K562 (cell line): ENCODE data around the gene KLK7.

Experiments used
- BHLHE40 ChIP-seq: IDR thresholded peaks from 2 replicates; pipeline ENCODE4 v1.6.1; 2011; ENCODE audit warnings: low read length, improper control_type of control experiment
- E2F6 ChIP-seq, 2 experiments: IDR thresholded peaks; 2 replicates each; pipeline ENCODE4 v1.6.1; 2011; ENCODE audit warnings: borderline replicate concordance in 1 of 2, control low read depth in 1 of 2, low read depth in 1 of 2, low read length in 1 of 2, mild to moderate bottlenecking in 1 of 2, mixed read lengths in 1 of 2, moderate library complexity in 1 of 2; ENCODE audit not compliant: insufficient read depth in 1 of 2, insufficient read length in 1 of 2, poor library complexity in 1 of 2, severe bottlenecking in 1 of 2; ENCODE audit errors: extremely low read depth in 1 of 2
- HMBOX1 ChIP-seq: sonication (generic); IDR thresholded peaks from 2 replicates; pipeline ENCODE4 v1.6.1; 2016
- HSF4 ChIP-seq: fragments of 250-450 bp; sonication (Bioruptor Pico); IDR thresholded peaks from 2 replicates; pipeline ENCODE4 v2.1.2; 2022; ENCODE audit warnings: mild to moderate bottlenecking, moderate library complexity, borderline replicate concordance
- MITF ChIP-seq: IDR thresholded peaks from 2 replicates; pipeline ENCODE4 v1.6.1; 2014; ENCODE audit warnings: antibody characterized with exemption
- POLR2A ChIP-seq: fragments of 450-650 bp; conservative IDR thresholded peaks from 2 replicates; pipeline ENCODE4 v1.6.1; 2016
- SIN3A ChIP-seq, 2 experiments: fragments of 150-350 bp in 1 of 2; IDR thresholded peaks; 2 replicates each; pipeline ENCODE4 v1.6.1; 2011 to 2016; ENCODE audit warnings: borderline replicate concordance in 2 of 2, low read depth in 2 of 2, low read length in 2 of 2, mild to moderate bottlenecking in 2 of 2, moderate library complexity in 2 of 2; ENCODE audit not compliant: control insufficient read depth in 1 of 2
- SIRT6 ChIP-seq: IDR thresholded peaks from one replicate; pipeline ENCODE4 v1.6.1; 2012; ENCODE audit warnings: low read depth, mild to moderate bottlenecking, control low read depth, inconsistent platforms, low read length, moderate library complexity
- TEAD1 ChIP-seq, 2 experiments: fragments of 450-650 bp in 1 of 2; sonication (generic) in 1 of 2; formaldehyde crosslinking; IDR thresholded peaks; 2 replicates each; pipeline versions ENCODE4 v1.4.0 to v1.8.0; 2020 to 2022; ENCODE audit warnings: mild to moderate bottlenecking in 2 of 2, missing genetic modification reagents in 1 of 2
- YY1 ChIP-seq, 3 experiments: IDR thresholded peaks; 2 replicates each; pipeline ENCODE4 v1.6.1; 2011; ENCODE audit warnings: low read length in 2 of 3, mild to moderate bottlenecking in 2 of 3, moderate library complexity in 2 of 3, borderline replicate concordance in 1 of 3, control low read depth in 1 of 3, low read depth in 1 of 3; ENCODE audit not compliant: insufficient read depth in 3 of 3, insufficient replicate concordance in 2 of 3, control insufficient read depth in 1 of 3, insufficient read length in 1 of 3; ENCODE audit errors: extremely low read depth in 1 of 3
- ZEB2 ChIP-seq: fragments of 450-650 bp; IDR thresholded peaks from 2 replicates; pipeline ENCODE4 v1.6.1; 2016
- ZFP36 ChIP-seq: fragments of 150-350 bp; IDR thresholded peaks from 2 replicates; pipeline ENCODE4 v1.6.1; 2018; ENCODE audit warnings: low read length, low read depth; ENCODE audit not compliant: partially characterized antibody
- ZNF561 ChIP-seq: fragments of 450-650 bp; formaldehyde crosslinking; conservative IDR thresholded peaks from 2 replicates; pipeline ENCODE4 v1.4.0; 2020; ENCODE audit warnings: mild to moderate bottlenecking, moderate library complexity
- TF ChIP-seq, protein P1 (sequence below), 3 experiments: IDR thresholded peaks in 2 of 3; conservative IDR thresholded peaks in 1 of 3; 2 replicates each; pipeline ENCODE4 v1.5.1; 2011 to 2012; ENCODE audit warnings: low read length in 3 of 3, mild to moderate bottlenecking in 3 of 3, control low read depth in 2 of 3, improper control_type of control experiment in 1 of 3, inconsistent platforms in 1 of 3, low read depth in 1 of 3, mixed read lengths in 1 of 3, moderate library complexity in 1 of 3; ENCODE audit not compliant: insufficient read depth in 2 of 3

DNA sequence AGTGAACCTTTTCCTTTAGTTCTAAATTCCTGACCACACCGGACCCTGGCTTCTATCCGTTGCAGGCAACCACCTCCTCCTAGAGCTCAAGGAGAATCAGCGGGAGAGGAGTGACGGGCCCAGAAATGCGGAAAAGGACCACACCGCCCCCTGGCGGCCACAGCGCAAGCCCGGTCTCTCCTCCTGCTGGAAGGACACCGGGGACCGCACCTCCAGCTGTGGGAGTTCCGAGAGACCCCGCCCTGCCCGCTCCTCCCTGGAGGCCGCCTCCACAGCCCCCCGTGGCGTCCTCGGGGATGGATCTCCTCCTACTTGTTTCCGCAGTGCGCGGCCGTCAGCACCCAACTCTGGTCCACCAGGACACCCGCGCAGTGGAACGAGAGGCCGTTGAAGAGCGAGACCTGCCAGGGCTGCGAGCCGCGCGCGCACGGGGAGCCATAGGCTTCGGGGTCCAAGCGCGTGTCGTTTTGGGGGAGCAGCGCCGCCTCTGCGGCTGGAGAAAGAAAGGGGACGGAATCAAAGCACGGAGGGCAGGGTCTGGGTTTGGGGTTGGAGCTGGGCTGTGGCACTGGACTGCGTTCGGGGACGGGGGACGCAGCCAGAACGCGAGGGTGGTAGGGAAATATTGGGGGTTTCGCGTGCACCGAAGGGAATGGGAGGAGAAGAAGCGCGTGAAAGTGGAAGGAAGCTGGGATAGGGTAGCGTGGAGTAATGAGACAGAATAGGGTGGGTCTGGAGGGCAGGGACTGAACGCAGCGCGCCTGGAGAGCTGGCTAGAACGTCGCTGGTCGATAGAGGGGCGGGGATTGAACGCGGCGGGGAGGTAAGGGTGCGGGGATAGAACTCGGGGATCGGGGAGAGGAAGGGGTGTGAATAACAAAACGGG is 33.3 kb upstream of the KLK7 start:
- TF ChIP-seq YY1 (IDR thresholded peaks at IDR 0.05; ENCODE audit: borderline replicate concordance in 1 of 3, control insufficient read depth in 1 of 3, extremely low read depth in 1 of 3, insufficient read depth in 3 of 3, insufficient read length in 1 of 3, insufficient replicate concordance in 2 of 3, low read depth in 1 of 3, low read length in 2 of 3) = no peak
- no peak for TF ChIP-seq ZEB2
- TF ChIP-seq POLR2A = no peak
- no peak for TF ChIP-seq SIN3A (IDR thresholded peaks at IDR 0.05; ENCODE audit: borderline replicate concordance in 2 of 2, control insufficient read depth in 1 of 2, low read depth in 2 of 2, low read length in 2 of 2)
- TF ChIP-seq BHLHE40 = no peak
- no peak for TF ChIP-seq ZFP36
- no peak for TF ChIP-seq MITF
- TF ChIP-seq, protein P1, sequence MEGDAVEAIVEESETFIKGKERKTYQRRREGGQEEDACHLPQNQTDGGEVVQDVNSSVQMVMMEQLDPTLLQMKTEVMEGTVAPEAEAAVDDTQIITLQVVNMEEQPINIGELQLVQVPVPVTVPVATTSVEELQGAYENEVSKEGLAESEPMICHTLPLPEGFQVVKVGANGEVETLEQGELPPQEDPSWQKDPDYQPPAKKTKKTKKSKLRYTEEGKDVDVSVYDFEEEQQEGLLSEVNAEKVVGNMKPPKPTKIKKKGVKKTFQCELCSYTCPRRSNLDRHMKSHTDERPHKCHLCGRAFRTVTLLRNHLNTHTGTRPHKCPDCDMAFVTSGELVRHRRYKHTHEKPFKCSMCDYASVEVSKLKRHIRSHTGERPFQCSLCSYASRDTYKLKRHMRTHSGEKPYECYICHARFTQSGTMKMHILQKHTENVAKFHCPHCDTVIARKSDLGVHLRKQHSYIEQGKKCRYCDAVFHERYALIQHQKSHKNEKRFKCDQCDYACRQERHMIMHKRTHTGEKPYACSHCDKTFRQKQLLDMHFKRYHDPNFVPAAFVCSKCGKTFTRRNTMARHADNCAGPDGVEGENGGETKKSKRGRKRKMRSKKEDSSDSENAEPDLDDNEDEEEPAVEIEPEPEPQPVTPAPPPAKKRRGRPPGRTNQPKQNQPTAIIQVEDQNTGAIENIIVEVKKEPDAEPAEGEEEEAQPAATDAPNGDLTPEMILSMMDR (IDR thresholded peaks at IDR 0.05 in 2 of 3, conservative IDR thresholded peaks at IDR 0.05 in 1 of 3; ENCODE audit: insufficient read depth in 2 of 3, low read depth in 1 of 3, low read length in 3 of 3) = peak; percentile 89 to 94 (median 91)
- no peak for TF ChIP-seq HMBOX1
- TF ChIP-seq ZNF561 (CRISPR knock-in tag) = no peak
- TF ChIP-seq TEAD1 (CRISPR knock-in tag; IDR thresholded peaks at IDR 0.05) = 0 out of 4 replicates have a peak, but pooled peaks of 1 of the 2 experiments have one; percentile 32
- TF ChIP-seq SIRT6 = no peak
- TF ChIP-seq HSF4 (CRISPR knock-in tag) = no peak
- TF ChIP-seq E2F6 (IDR thresholded peaks at IDR 0.05; ENCODE audit: borderline replicate concordance in 1 of 2, extremely low read depth in 1 of 2, insufficient read depth in 1 of 2, insufficient read length in 1 of 2, low read depth in 1 of 2, low read length in 1 of 2, poor library complexity in 1 of 2, severe bottlenecking in 1 of 2) = no peak
